A549 (cell line): Measurements from ENCODE around the gene SLC29A3. TPM values are rescaled to one million over a fixed set of nuclear protein-coding genes. Genes with fewer than 3 reads are reported as not detected.

Experiments used
- ATAC-seq, 2 experiments: fragments of 200-7000 bp in 1 of 2; fragments of >200 bp in 1 of 2; cut with Nextera tagmentation in 1 of 2; cut with Tn5 transposase in 1 of 2; 3 replicates each; pipeline versions ENCODE4 v1.8.0 to v1.9.1; 2018 to 2020; ENCODE audit warnings: mild to moderate bottlenecking in 1 of 2, moderate library complexity in 1 of 2
- CTCF ChIA-PET: fragments of 300-600 bp; sonication (Branson Sonifier 250); formaldehyde crosslinking; extraction: SDS; loops from one replicate; lab custom pipeline; 2021; ENCODE audit warnings: antibody characterized with exemption, inconsistent platforms; lab: Yijun Ruan, JAX
- POLR2A ChIA-PET: fragments of 350-600 bp; formaldehyde crosslinking; extraction: SDS; loops from one replicate; lab custom pipeline; 2021; ENCODE audit warnings: antibody characterized with exemption, inconsistent platforms; lab: Yijun Ruan, JAX
- DNase-seq, 2 experiments: peaks; one replicate each; pipeline versions ENCODE4 v3.0.0 to v3.0.0-alpha.2; 2011 to 2016; ENCODE audit warnings: low read depth in 1 of 2, low spot score in 1 of 2
- FAIRE-seq: peaks from 2 replicates; lab custom pipeline; 2011; peaks lifted over from hg19 to GRCh38; lab: Jason Lieb, UNC
- H3K27ac ChIP-seq, 2 experiments: fragments of >200 bp; sonication (Bioruptor Twin); formaldehyde crosslinking; 3 replicates each; pipeline ENCODE4 v1.5.1; 2016 to 2017
- H3K4me1 ChIP-seq: fragments of >200 bp; sonication (Bioruptor Twin); formaldehyde crosslinking; 3 replicates; pipeline ENCODE4 v1.6.1; 2016
- H3K4me2 ChIP-seq: fragments of >200 bp; sonication (Bioruptor Twin); formaldehyde crosslinking; 3 replicates; pipeline ENCODE4 v1.6.1; 2016
- H3K4me3 ChIP-seq: fragments of >200 bp; sonication (Bioruptor Twin); formaldehyde crosslinking; 3 replicates; pipeline ENCODE4 v1.5.1; 2016
- H3K9me3 ChIP-seq: fragments of >200 bp; sonication (Bioruptor Twin); formaldehyde crosslinking; 3 replicates; pipeline ENCODE4 v1.6.1; 2016
- BHLHE40 ChIP-seq: IDR thresholded peaks from 2 replicates; pipeline ENCODE4 v1.6.1; 2012; ENCODE audit warnings: low read depth, low read length, inconsistent platforms
- CBX2 ChIP-seq: fragments of 200-600 bp; sonication (generic); IDR thresholded peaks from 2 replicates; pipeline ENCODE4 v1.6.1; 2016; ENCODE audit warnings: low read depth, mild to moderate bottlenecking, borderline replicate concordance
- CBX8 ChIP-seq: fragments of 200-600 bp; sonication (generic); IDR thresholded peaks from 2 replicates; pipeline ENCODE4 v1.6.1; 2016
- CEBPB ChIP-seq, 2 experiments: fragments of >200 bp in 1 of 2; sonication (Bioruptor Twin) in 1 of 2; formaldehyde crosslinking in 1 of 2; IDR thresholded peaks; 2 replicates each; pipeline ENCODE4 v1.6.1; 2012 to 2016
- CHD2 ChIP-seq: fragments of 150-350 bp; IDR thresholded peaks from 2 replicates; pipeline ENCODE4 v1.6.1; 2014; ENCODE audit warnings: low read length; ENCODE audit not compliant: partially characterized antibody
- CHD4 ChIP-seq: fragments of 200-600 bp; sonication (generic); IDR thresholded peaks from 2 replicates; pipeline ENCODE4 v1.6.1; 2016; ENCODE audit warnings: antibody characterized with exemption, mild to moderate bottlenecking, borderline replicate concordance
- EHF ChIP-seq: fragments of 250-450 bp; sonication (Bioruptor Pico); IDR thresholded peaks from 2 replicates; pipeline ENCODE4 v1.5.0; 2020; ENCODE audit warnings: mild to moderate bottlenecking
- ESRRA ChIP-seq: fragments of 150-350 bp; IDR thresholded peaks from 2 replicates; pipeline ENCODE4 v1.6.1; 2014; ENCODE audit warnings: mild to moderate bottlenecking, low read length, borderline replicate concordance
- HES2 ChIP-seq: fragments of >200 bp; sonication (Bioruptor Twin); formaldehyde crosslinking; IDR thresholded peaks from 2 replicates; pipeline ENCODE4 v1.6.1; 2016
- HEYL ChIP-seq: fragments of 250-450 bp; sonication (Bioruptor Pico); IDR thresholded peaks from 2 replicates; pipeline ENCODE4 v1.8.0; 2021; ENCODE audit warnings: mild to moderate bottlenecking, moderate library complexity
- HMGXB4 ChIP-seq: fragments of 250-450 bp; sonication (Bioruptor Pico); IDR thresholded peaks from 2 replicates; pipeline ENCODE4 v1.5.0; 2021; ENCODE audit warnings: mild to moderate bottlenecking, moderate library complexity, borderline replicate concordance
- KDM1A ChIP-seq: fragments of 200-600 bp; sonication (generic); IDR thresholded peaks from 2 replicates; pipeline ENCODE4 v1.6.1; 2016; ENCODE audit warnings: low read depth, mild to moderate bottlenecking
- MAZ ChIP-seq: fragments of 150-350 bp; IDR thresholded peaks from 2 replicates; pipeline ENCODE4 v1.6.1; 2014; ENCODE audit warnings: antibody characterized with exemption, low read depth, low read length, borderline replicate concordance
- NPAS2 ChIP-seq: fragments of 250-450 bp; sonication (Bioruptor Pico); IDR thresholded peaks from 2 replicates; pipeline ENCODE4 v1.8.0; 2022; ENCODE audit warnings: mild to moderate bottlenecking, moderate library complexity, borderline replicate concordance
- POLR2AphosphoS2 ChIP-seq: conservative IDR thresholded peaks from 2 replicates; pipeline ENCODE4 v1.6.1; 2012; ENCODE audit warnings: low read length, improper control_type of control experiment, inconsistent platforms
- RCOR1 ChIP-seq: fragments of 150-350 bp; IDR thresholded peaks from 2 replicates; pipeline ENCODE4 v1.6.1; 2014; ENCODE audit warnings: antibody characterized with exemption, low read length, low read depth
- SMC3 ChIP-seq: fragments of >200 bp; sonication (Bioruptor Twin); formaldehyde crosslinking; IDR thresholded peaks from 3 replicates; pipeline ENCODE4 v1.6.1; 2018; ENCODE audit warnings: inconsistent platforms
- TFCP2L1 ChIP-seq: fragments of 250-450 bp; sonication (Bioruptor Pico); IDR thresholded peaks from 2 replicates; pipeline ENCODE4 v1.5.0; 2021; ENCODE audit warnings: mild to moderate bottlenecking
- USF2 ChIP-seq: fragments of 450-650 bp; IDR thresholded peaks from 2 replicates; pipeline ENCODE4 v1.6.1; 2014; ENCODE audit warnings: antibody characterized with exemption
- ZFP36 ChIP-seq: fragments of 450-650 bp; IDR thresholded peaks from 2 replicates; pipeline ENCODE4 v1.6.1; 2014; ENCODE audit warnings: borderline replicate concordance; ENCODE audit not compliant: partially characterized antibody
- ZSCAN20 ChIP-seq: fragments of 250-450 bp; sonication (Bioruptor Pico); IDR thresholded peaks from 2 replicates; pipeline ENCODE4 v1.8.0; 2022; ENCODE audit warnings: mild to moderate bottlenecking, moderate library complexity
- WGBS: methylation state at CpG from one replicate; pipeline ENCODE4 v1.1.6; 2017; ENCODE audit errors: missing lambda C conversion rate; 5-methylcytosine and 5-hydroxymethylcytosine counted together
- polyA plus RNA-seq, 4 experiments: library from polyadenylated mRNA; depleted of rRNA in 3 of 4; stranded (reverse); fragments of >200 nt; fragmentation: RNase III in 1 of 4; extraction: RNeasy Plus Mini Kit Qiagen cat#74134 plus additional on column Dnase treatment in 1 of 4; gene quantifications; 2 replicates in 3 of 4; 3 replicates in 1 of 4; pipeline ENCODE4 v1.2.3, GENCODE V29; 2011 to 2017

The SLC29A3 gene
- polyA plus RNA-seq, 2 of the 4 experiments (the other 2 are of a cell fraction) = 7.2 to 11.4 TPM

GRCh38 chr10:71331736-71332135 is 12.7 kb downstream of the SLC29A3 start:
- CTCF ChIA-PET = interaction anchor here (0.6 to 44.0 kb wide), 4 partner anchors 10 to 45 kb away, joined by 3 to 977 read pairs (median 27); partner anchors contain the start of genes CDH23 and SLC29A3
- DNase-seq (no peak), FAIRE-seq (no peak), ATAC-seq (no peak)
- no peaks in the 10 kb centered on the region for H3K9me3 ChIP-seq
- no peak for TF ChIP-seq ZSCAN20 (CRISPR knock-in tag)
- no peak for TF ChIP-seq USF2
- TF ChIP-seq TFCP2L1 (CRISPR knock-in tag) = no peak
- no peak for TF ChIP-seq RCOR1
- no peak for TF ChIP-seq ZFP36
- TF ChIP-seq CBX8 = no peak
- TF ChIP-seq CHD2 = no peak
- H3K4me1 ChIP-seq = peaks cover 54% of the 10 kb centered on the region
- no peak overlapping the region for H3K4me3 ChIP-seq
- POLR2A ChIA-PET = no interaction called here
- H3K27ac ChIP-seq = 0 out of 6 replicates have a peak overlapping the region, but pooled peaks of 1 of the 2 experiments have one; percentile 6
- 46% methylated on average over 4 of the region's 4 CpGs for WGBS
- H3K4me2 ChIP-seq = no peak overlapping the region

GRCh38 chr10:71332466-71332865 is 13.4 kb downstream of the SLC29A3 start:
- Histone ChIP-seq H3K9me3 (no peaks in the 10 kb centered on the region), H3K27ac (peak overlapping the region in 1 of 2 experiments; percentile 79; a peak in 2 of 6 replicates), H3K4me2 (no peak overlapping the region), H3K4me3 (no peak overlapping the region), H3K4me1 (peaks cover 61% of the 10 kb centered on the region)
- CTCF ChIA-PET = interaction anchor here (1.1 to 44.0 kb wide), 3 partner anchors 13 to 238 kb away, joined by 4 to 977 read pairs (median 48); partner anchors contain the start of genes CDH23 and SLC29A3
- no peak for FAIRE-seq
- POLR2A ChIA-PET = no interaction called here
- no peak for DNase-seq
- TF ChIP-seq ZFP36 = no peak
- TF ChIP-seq CBX8 = no peak
- no peak for TF ChIP-seq MAZ
- no peak for TF ChIP-seq NPAS2
- TF ChIP-seq HEYL = no peak
- TF ChIP-seq SMC3 = no peak
- no peak for TF ChIP-seq CEBPB (IDR thresholded peaks at IDR 0.05)
- no peak for TF ChIP-seq HMGXB4 (CRISPR knock-in tag)
- TF ChIP-seq POLR2AphosphoS2 = no peak
- TF ChIP-seq EHF (CRISPR knock-in tag) = no peak
- TF ChIP-seq CHD4 = no peak
- TF ChIP-seq KDM1A = no peak
- TF ChIP-seq BHLHE40 = no peak
- TF ChIP-seq CBX2 = no peak
- no peak for TF ChIP-seq HES2
- no peak for TF ChIP-seq ESRRA
- WGBS = 95% methylated on average over 5 of the region's 5 CpGs
- ATAC-seq = no peak
